NCI-H1092 treated with DMSO at 0.1 percent for 48 hours (cell line): ENCODE data around the gene PPP1R2C.

Experiments used
- DNase-seq: peaks from one replicate; lab custom pipeline; 2025; lab: John Stamatoyannopoulos, UW

Gene PPP1R2C

DNA sequence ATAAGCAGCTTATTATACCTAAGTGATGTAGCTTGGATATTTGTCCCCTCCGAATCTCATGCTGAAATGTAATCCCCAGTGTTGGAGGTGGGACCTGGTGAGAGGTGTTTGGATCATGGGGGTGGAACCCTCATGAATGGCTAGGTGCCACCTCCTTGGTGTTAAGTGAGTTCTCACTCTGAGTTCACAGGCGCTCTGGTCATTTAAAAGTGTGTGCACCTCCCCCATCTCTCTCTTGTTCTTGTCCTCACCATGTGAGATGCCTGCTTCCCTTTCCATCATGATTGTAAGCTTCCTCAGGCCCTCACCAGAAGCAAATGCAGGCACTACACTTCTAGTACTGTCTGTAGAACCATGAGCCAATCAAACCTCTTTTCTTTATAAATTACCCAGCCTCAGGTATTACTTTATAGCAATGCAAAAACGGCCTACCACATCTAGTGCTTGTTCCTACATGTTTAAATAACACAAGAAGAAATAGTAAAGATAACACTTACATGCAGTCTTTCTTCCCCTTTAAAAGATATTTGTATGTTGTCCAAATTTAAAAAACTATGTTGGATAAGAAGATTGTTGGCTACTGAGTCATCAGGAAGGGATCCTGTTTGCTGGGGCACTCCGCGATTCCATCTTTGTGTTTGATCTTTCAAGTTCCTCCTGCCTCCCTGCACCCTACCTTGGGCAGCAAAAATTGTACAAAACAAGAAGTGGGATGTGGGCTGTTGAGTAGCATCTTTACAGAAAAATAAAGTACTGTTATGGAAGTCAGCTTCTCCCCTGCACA lies 29.7 kb downstream of the PPP1R2C start:
- DNase-seq, result no peak

- no peak for DNase-seq
Measured at GRCh38 chrX:42746606-42747005, 31.4 kb downstream of the PPP1R2C start.

DNA sequence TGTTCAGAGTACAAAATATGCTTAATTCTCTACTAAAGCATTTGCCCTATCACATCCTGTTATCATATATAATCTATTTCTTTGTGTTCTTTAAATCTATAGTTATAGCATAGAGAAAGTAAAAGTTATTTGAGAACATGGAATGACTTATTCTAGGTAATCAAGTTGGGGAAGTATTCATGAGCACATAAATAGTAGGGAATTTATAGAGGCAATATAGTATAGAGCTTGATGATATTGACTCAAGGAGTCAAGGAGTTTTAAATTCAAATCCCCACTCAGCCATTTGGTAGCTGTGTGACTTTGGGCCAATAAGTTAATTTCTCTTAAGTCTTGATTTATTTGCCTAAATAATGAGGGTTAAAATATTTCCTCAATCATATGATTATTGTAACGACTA lies 37.5 kb downstream of the PPP1R2C start:
- DNase-seq, result no peak

DNA sequence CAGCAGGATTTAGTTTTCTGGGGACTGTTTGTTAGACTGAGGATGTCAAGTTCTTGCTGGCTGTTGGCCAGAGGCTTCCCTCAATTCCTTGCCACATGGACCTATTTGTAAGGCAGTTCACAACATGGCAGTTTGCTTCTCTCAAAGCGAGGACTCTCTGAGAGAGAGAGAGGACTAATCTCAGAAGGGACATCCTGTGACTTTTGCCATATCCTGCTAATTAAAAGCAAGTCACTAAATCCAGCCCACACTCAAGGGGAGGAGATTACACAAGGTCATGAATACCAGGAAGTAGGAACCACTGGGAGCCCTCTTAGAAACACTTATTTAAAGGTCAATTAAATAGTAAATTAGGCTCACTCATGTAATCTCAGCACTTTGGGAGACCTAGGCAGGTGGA lies 38.2 kb downstream of the PPP1R2C start:
- no peak for DNase-seq

GRCh38 chrX:42739258-42739657 lies 38.7 kb downstream of the PPP1R2C start:
- DNase-seq, result no peak

DNA sequence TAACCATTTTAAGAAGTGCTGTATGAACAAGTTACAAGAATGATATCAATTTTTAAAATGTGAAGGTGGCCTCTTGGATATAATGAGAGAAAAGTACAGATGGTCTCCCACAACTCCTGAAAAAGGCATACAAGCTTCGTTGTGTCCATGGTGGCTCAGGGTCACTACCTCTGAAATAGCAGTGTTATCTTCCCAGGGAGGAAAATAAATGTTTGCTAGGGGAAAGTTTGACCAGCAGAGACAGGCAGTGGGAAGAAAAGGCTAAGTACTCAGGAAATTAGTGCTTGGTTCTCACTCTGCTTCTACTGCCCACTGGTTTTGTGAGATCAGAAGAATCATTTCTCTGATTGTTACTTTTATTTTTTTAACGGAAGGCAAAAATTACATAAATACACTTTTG lies 39.4 kb downstream of the PPP1R2C start:
- no peak for DNase-seq

DNA sequence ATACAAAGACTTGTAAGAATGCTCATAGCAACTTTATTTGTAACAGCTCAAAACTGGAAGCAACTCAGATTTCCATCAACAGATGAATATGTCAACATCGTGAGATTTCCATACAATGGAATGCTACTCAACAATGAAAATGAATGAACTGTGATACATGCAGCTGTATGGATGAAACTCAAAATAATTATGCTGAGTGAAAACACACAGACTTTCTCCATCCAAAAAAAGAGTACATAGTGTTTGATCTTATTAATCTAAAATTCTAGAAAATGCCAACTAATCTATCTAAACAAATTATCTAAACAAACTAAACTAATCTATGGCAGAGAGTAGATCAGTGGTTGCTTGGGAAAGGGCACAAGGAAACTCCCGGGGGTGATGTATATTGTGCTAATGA lies 42.7 kb downstream of the PPP1R2C start:
- no peak for DNase-seq

DNA sequence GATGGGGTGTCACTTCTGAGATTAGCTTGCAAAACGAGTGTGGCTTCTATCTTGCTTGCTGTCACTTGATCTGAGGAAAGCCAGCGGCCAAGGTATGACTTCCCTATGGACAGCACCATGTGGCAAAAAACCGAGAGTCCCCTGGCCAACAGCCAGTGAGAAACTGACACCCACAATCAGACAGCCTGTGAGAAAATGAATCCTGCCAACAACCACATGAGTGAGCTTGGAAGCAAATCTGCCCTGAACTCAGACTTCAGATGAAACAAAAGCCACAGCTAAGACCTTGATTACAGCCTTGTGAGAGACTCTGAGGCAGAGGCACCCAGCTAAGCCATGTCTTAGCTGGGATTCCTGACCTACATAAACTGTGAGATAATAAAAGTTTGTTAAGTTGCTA lies 45.5 kb downstream of the PPP1R2C start:
- DNase-seq, result no peak
